DMS153 treated with DMSO at 0.1 percent for 48 hours (cell line): ENCODE results near the gene TRPM2.
"Not testable (repeated sequence)": the region's sequence is repeated elsewhere in the genome, so short reads cannot be mapped to it uniquely, and the experiment has no call there.

Experiments
- DNase-seq: peaks from one replicate; lab custom pipeline; 2025; ENCODE audit not compliant: unreplicated experiment; lab: John Stamatoyannopoulos, UW

The TRPM2 gene

DNA sequence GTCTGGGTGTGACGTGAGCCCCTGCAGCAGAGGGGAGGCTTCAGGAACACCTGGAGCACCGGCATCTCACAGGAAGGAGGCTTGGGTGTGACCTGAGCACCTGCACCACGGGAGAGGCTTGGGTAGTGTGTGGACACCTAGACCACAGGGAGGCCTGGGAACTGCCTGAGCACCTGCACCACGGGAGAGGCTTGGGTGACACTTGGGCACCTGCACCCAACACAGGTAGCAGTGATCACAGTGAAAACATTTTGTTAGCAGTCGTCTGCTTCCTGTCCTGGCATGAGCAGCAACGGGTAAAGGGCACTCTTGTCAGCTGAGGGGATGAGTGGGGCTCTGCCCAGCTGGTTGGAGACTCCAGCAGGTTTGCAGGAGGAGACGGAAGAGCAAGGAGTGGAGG is 124.3 kb downstream of the TRPM2 start:
- DNase-seq, result no peak

- no peak for DNase-seq
These were observed 124.8 kb downstream of the TRPM2 start for GRCh38 chr21:44478124-44478800.

GRCh38 chr21:44478801-44479167 is 125.4 kb downstream of the TRPM2 start:
- DNase-seq, result no peak

DNA sequence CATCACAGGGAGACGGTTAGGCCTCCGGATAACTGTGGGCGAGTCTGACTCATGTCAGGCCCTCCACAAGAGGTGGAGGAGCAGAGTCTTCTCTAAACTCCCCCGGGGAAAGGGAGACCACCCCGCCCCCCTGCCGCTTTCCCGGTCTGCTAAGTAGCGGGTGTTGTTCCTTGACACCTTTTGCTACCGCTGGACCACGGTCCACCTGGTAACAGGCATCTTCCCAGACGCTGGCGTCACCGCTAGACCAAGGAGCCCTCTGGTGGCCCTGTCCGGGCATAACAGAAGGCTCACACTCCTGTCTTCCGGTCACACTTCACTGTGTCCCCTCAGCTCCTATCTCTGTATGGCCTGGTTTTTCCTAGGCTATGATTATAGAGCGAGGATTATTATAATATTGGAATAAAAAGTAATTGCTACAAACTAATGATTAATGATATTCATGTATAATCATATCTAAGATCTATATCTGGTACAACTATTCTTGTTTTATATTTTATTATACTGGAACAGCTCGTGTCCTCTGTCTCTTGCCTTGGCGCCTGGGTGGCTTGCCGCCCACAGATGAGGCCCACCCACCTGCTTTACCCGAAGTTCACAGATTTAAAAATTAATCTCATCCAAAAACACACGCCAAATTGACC is 126.3 kb downstream of the TRPM2 start:
- not testable (repeated sequence) for DNase-seq

GRCh38 chr21:44480200-44481053 is 127.0 kb downstream of the TRPM2 start:
- DNase-seq, result no peak

- no peak for DNase-seq
These were observed 129.3 kb downstream of the TRPM2 start for GRCh38 chr21:44482581-44483287.

- no peak for DNase-seq
These were observed 130.1 kb downstream of the TRPM2 start for GRCh38 chr21:44483288-44484237.

DNA sequence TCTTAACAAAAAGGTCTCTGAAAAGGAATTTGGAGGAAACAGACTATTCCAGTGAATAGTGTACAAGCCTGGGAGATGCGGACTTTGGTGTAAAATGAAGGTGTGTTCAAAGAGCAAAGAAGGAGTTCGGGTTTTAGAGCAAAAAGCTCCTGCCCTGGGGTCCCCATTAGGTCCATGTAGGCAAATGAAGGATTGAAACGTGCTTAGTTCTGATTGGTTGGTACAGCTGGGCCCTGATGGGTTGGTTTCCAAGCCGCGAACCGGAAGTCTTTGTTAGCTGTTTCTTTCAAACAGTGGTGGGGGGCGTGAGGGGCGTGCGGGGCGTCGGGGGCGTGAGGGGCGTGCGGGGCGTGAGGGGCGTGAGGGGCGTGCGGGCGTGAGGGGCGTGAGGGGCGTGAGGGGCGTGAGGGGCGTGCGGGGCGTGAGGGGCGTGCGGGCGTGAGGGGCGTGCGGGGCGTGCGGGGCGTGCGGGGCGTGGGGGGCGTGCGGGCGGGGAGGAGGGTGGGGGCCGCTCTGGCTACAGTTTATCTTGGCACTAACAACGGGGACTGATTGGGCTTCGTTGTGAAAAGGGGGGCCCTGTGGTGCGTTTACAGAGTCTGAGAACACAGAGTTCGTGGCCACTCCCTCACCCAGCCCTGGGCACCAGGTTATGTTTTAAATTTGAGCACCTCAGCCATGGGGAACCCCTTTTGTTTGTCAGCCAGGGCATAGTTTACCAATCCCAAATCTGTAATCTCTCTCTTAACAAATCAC is 131.3 kb downstream of the TRPM2 start:
- DNase-seq, result no peak

DNA sequence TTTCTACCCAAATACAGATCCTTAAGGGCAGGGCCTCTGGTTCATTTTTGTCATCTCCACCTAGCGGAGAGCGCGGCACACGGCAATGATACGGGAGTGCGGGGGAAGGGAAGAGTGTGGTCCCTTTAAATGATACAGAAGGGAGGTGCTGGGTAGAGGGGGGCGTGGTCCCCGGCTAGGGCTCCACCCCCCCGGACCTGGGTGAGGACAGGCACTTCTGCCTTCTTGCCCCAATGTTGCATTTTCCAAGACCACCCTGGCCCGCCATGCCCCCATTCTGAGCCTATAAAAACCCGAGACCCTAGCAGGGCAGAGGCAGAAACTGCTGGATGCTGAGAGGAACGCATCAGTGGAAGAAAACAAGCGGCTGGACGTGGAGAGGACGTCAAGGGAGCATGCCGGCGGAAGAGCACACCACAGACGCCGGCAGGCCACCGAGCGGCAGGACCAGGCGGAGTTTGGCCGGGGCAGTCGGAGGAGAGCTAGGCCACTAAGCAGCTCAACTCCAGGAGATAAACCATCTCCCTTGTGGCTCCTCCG is 131.9 kb downstream of the TRPM2 start:
- peak; percentile 87 for DNase-seq

DNA sequence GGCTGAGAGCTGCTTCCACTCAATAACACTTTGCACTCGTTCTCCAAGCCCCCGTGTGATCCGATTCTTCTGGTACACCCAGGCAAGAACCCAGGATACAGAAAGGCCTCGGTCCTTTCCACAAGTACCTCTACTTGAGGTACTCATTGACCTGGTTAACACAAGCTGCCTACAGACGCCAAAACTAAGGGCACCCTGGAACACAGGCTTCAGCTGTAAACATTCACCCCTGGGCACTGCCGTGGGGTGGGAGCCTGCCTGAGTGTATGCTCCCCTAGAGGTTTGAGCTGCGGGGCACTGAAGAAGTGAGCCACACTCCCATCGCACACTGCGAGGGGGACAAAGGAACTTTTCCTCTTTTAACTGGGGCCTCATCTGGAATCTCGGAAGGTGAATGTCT is 132.4 kb downstream of the TRPM2 start:
- DNase-seq, result no peak

GRCh38 chr21:44486302-44486701 is 132.9 kb downstream of the TRPM2 start:
- no peak for DNase-seq

- DNase-seq, result no peak
These were observed 134.4 kb downstream of the TRPM2 start for GRCh38 chr21:44487831-44488230.

DNA sequence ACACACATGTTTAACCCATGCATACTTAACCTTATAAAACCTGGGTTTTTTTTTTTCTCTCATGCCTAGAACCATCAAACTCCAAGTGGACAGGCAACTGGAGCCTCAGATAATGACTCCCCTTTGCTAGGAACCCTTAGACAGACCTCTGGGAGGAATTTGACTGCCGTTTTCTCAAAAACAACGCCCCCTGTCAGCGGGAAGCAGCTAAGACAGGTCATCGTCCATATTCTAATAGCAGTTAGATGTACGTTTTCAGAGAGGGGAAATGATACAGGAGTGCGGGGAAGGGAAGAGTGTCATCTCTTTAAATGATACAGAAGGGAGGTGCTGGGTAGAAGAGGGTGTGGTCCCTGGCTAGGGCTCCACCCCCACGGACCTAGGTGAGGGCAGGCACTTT is 136.5 kb downstream of the TRPM2 start:
- DNase-seq, result no peak

DNA sequence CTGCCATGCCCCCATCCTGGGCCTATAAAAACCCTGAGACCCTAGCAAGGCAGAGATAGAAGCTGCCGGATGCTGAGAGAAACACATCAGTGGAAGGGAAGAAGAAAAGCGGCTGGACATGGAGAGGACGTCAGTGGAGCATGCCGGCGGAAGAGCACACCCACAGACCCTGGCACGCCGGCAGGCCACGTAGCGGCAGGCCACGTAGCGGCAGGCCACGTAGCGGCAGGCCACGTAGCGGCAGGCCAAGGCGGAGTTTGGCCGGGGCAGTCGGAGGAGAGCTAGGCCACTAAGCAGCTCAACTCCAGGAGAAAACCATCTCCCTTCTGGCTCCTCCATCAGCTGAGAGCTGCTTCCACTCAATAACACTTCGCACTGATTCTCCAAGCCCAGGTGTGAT is 137.0 kb downstream of the TRPM2 start:
- no peak for DNase-seq

GRCh38 chr21:44490816-44491215 is 137.4 kb downstream of the TRPM2 start:
- no peak for DNase-seq
